Kidney (tissue), 14 donors: Measurements from ENCODE around the gene KRT73. TPM values are rescaled to one million over a fixed set of nuclear protein-coding genes. Genes with fewer than 3 reads are reported as not detected.

Experiments
- DNase-seq, 5 donors: peaks; one replicate each; pipeline ENCODE4 v3.0.0-alpha.2; 2013 to 2020
- FAIRE-seq: peaks from 2 replicates; lab custom pipeline; 2012; peaks lifted over from hg19 to GRCh38; lab: Jason Lieb, UNC
- H3K27ac ChIP-seq, 2 donors: one replicate each; pipeline ENCODE4 v1.7.0; 2013; ENCODE audit warnings: low read depth in 2 of 2, low read length in 2 of 2, inconsistent platforms in 1 of 2
- H3K27me3 ChIP-seq: one replicate; pipeline ENCODE4 v1.7.1; 2013; ENCODE audit warnings: low read length, inconsistent platforms; ENCODE audit not compliant: control insufficient read depth, insufficient read depth
- H3K36me3 ChIP-seq, 3 donors: one replicate each; pipeline versions ENCODE4 v1.7.0 to v1.7.1; 2013; ENCODE audit warnings: low read length in 3 of 3, control low read depth in 1 of 3, inconsistent platforms in 1 of 3; ENCODE audit not compliant: insufficient read depth in 3 of 3, control insufficient read depth in 2 of 3
- H3K4me1 ChIP-seq, 3 donors: one replicate each; pipeline versions ENCODE4 v1.7.0 to v1.7.1; 2013; ENCODE audit warnings: low read length in 3 of 3, inconsistent platforms in 1 of 3, low read depth in 1 of 3; ENCODE audit not compliant: control insufficient read depth in 2 of 3, insufficient read depth in 2 of 3
- H3K4me3 ChIP-seq, 3 donors: one replicate each; pipeline versions ENCODE4 v1.7.0 to v1.8.1; 2013; ENCODE audit warnings: low read length in 3 of 3, control low read depth in 1 of 3, inconsistent platforms in 1 of 3
- H3K9ac ChIP-seq, 3 donors: one replicate each; pipeline versions ENCODE4 v1.7.0 to v1.7.1; 2013; ENCODE audit warnings: low read length in 3 of 3, control low read depth in 1 of 3, inconsistent platforms in 1 of 3
- H3K9me3 ChIP-seq, 3 donors: one replicate each; pipeline versions ENCODE4 v1.7.0 to v1.7.1; 2013; ENCODE audit warnings: low read length in 3 of 3, control low read depth in 1 of 3, inconsistent platforms in 1 of 3; ENCODE audit not compliant: control insufficient read depth in 2 of 3, insufficient read depth in 1 of 3
- CTCF ChIP-seq: IDR thresholded peaks from 3 replicates; pipeline ENCODE4 v1.5.1; 2012; ENCODE audit warnings: mild to moderate bottlenecking, moderate library complexity, borderline replicate concordance; ENCODE audit not compliant: insufficient read depth; ENCODE audit errors: extremely low read depth
- intact Hi-C: fragments of 100-400 bp; cut with DNase I; formaldehyde crosslinking; loops from one replicate; pipeline ENCODE4 v1.11.1; 2022
- polyA plus RNA-seq: library from polyadenylated mRNA; stranded (reverse); fragments of 350-450 nt; fragmentation: Illumina TruSeq; extraction: RNeasy Lipid Tissue Mini Kit (QIAGEN cat#74804); gene quantifications from one replicate; pipeline ENCODE4 v1.2.3, GENCODE V29; 2014; ENCODE audit warnings: low read depth, low replicate concordance; ENCODE audit not compliant: insufficient read depth
- total RNA-seq: library from RNA; stranded (reverse); fragmentation: NEBNext Ultra II Directional; extraction: Animal tissue kit (Norgen Biotek cat#: 25700); gene quantifications from one replicate; pipeline ENCODE4 v1.2.1, GENCODE V29; 2021
- donor health status: control.
- donor health status: control.
- donor health status: control.
- donor health status: control.
- donor health status: control.
- donor health status: DM: yes; HTN: yes; CAD: no.
- donor health status: Normal renal cell carcinoma (clear cell type).

KRT73 gene
- total and polyA plus RNA-seq, 2 donors from 2014 or later: not detected

DNA sequence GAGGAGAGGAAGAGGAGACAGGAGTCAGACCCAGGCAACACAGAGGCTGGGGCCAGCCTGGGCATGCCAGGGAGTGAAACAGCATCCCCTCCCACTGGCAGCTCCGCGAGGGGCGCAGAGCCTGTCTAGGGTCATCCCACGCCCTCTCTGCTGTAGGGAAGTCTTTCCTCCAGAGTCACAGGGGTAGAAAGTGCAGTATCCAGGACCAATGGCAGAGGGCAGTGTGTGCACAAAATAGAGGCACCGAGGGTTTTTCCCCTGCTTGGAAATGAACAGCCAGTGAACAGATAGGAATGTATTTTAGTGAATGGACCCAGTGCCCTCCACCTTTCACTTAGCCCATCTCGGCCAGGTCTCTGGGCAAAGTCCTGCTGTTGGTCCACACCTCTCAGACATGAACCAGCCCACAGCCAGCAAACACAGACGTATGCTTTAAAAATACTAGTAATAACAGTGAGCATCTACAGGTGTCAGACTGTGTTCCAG is 35.3 kb downstream of the KRT73 start:
- TF ChIP-seq CTCF: peak; percentile 76
- Histone ChIP-seq H3K4me3 (no peak overlapping the region), H3K27ac (no peak overlapping the region), H3K9me3 (no peaks in the 10 kb centered on the region), H3K36me3 (no peaks in the 10 kb centered on the region), H3K9ac (no peak overlapping the region), H3K27me3 (no peaks in the 10 kb centered on the region), H3K4me1 (no peaks in the 10 kb centered on the region)
- intact Hi-C loops: loop anchor here (5.0 kb wide), 1 partner anchor 294 kb away; no protein-coding TSS in a partner anchor
- peak in 4 of 5 donors; percentile 73 to 86 (median 78) for DNase-seq
- FAIRE-seq: no peak

DNA sequence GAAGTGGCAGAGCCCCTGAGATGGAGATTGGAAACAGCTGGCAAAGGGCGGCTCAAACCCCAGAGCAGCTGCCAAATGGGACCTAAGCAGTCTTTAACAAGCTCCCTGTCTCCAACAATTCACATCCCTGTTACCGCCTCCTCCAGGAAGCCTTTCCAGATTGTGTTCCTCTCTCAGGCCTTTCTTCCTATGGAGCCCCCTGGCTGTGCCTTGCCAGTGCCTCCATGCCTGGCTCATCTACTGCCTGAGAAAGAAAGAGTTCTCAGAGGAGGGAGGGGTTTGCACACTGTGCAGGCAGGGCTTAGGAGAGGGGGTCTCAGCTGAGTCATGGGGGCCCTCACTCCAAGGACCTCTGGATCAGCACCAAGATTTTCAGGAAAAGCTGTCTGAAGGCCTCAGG is 35.9 kb downstream of the KRT73 start:
- H3K27ac ChIP-seq: no peak overlapping the region
- H3K4me1 ChIP-seq: no peaks in the 10 kb centered on the region
- FAIRE-seq (no peak), DNase-seq (peak in 1 of 5 donors; percentile 12)
- no peak overlapping the region for H3K4me3 ChIP-seq
- no peak for TF ChIP-seq CTCF
- intact Hi-C loops: loop anchor here (5.0 kb wide), 1 partner anchor 295 kb away; no protein-coding TSS in a partner anchor
- H3K9ac ChIP-seq: no peak overlapping the region
- H3K9me3 ChIP-seq: no peaks in the 10 kb centered on the region
- no peaks in the 10 kb centered on the region for H3K27me3 ChIP-seq
- no peaks in the 10 kb centered on the region for H3K36me3 ChIP-seq

DNA sequence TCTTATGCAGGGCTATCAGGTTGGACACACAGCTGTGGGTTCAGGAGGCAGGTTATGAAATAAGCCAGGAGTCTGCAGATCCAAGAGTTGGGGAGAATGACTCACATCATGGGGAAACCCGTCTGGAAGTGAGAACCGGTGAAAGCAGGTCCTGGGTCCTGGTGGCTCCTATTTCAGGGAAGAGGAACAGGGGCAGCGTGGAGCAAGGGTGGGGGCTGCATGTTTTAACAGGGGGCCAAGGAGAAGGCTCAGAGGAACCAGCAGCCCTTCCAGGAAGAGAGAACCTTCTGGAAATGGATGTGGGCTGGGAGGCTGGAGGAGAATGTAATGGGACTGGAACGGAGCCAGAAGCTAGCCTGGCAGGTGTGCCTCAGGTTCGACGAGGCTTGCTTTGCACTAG is 36.9 kb downstream of the KRT73 start:
- Histone ChIP-seq H3K9ac (no peak overlapping the region), H3K36me3 (no peaks in the 10 kb centered on the region), H3K4me3 (no peak overlapping the region), H3K9me3 (no peaks in the 10 kb centered on the region), H3K27me3 (no peaks in the 10 kb centered on the region), H3K4me1 (no peaks in the 10 kb centered on the region), H3K27ac (no peak overlapping the region)
- FAIRE-seq (no peak), DNase-seq (peak in 1 of 5 donors; percentile 78)
- intact Hi-C loops: loop anchor here (5.0 kb wide), 1 partner anchor 296 kb away; no protein-coding TSS in a partner anchor
- no peak for TF ChIP-seq CTCF

DNA sequence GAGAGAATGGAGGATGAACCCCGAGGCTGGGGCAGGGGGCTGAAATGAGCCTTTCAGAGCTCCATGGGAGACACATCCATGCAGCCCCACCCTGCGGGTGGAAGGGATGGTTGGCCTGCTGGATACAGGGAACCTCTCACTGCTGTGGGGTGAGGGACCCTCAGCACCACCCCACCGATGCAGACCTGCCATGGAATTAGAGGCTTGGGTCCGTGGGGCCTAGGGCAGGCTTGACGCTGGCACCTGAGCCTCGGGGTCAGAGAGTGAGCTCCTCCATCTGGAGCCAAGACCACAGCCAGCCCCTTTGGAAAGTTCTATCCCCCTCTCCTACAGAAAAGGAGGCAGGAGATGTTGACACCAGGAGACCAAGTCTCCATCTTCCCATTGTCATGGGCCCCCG is 37.3 kb downstream of the KRT73 start:
- no peak for TF ChIP-seq CTCF
- H3K9me3 ChIP-seq: no peaks in the 10 kb centered on the region
- no peaks in the 10 kb centered on the region for H3K27me3 ChIP-seq
- no peaks in the 10 kb centered on the region for H3K36me3 ChIP-seq
- H3K4me3 ChIP-seq: no peak overlapping the region
- intact Hi-C loops: loop anchor here (5.0 kb wide), 1 partner anchor 296 kb away; no protein-coding TSS in a partner anchor
- no peaks in the 10 kb centered on the region for H3K4me1 ChIP-seq
- no peak overlapping the region for H3K9ac ChIP-seq
- no peak for DNase-seq
- no peak for FAIRE-seq
- H3K27ac ChIP-seq: no peak overlapping the region
